OCI-LY7 (cell line): ENCODE results near the gene TAF3. TPM values are rescaled to one million over a fixed set of nuclear protein-coding genes. Genes with fewer than 3 reads are reported as not detected.

Source experiments
- BruUV-seq: library from RNA; stranded (reverse); fragments of 400-500 nt; replicated peaks from 2 replicates; lab custom pipeline; 2021; lab: Mats Ljungman, UMichigan
- CTCF ChIA-PET: fragments of 300-600 bp; sonication (Branson Sonifier 250); formaldehyde crosslinking; loops from one replicate; lab custom pipeline; 2022; ENCODE audit warnings: antibody characterized with exemption; ENCODE audit not compliant: unreplicated experiment; lab: Charles Lee
- POLR2A ChIA-PET: fragments of 300-600 bp; sonication (Branson Sonifier 250); formaldehyde crosslinking; loops from one replicate; lab custom pipeline; 2022; ENCODE audit warnings: antibody characterized with exemption; lab: Charles Lee
- DNase-seq: peaks from one replicate; pipeline ENCODE4 v3.0.0-alpha.2; 2015; ENCODE audit warnings: low spot score
- H2AFZ ChIP-seq: fragments of 200-600 bp; sonication (generic), shearing (Covaris generic); 2 replicates; pipeline ENCODE4 v1.6.1; 2014; ENCODE audit warnings: mild to moderate bottlenecking, antibody characterized with exemption, low read length, moderate library complexity
- H3K27ac ChIP-seq: fragments of 200-600 bp; sonication (generic); 2 replicates; pipeline ENCODE4 v1.5.1; 2014; ENCODE audit warnings: mixed run types, low read depth, mild to moderate bottlenecking, moderate library complexity, low read length, inconsistent platforms; ENCODE audit not compliant: poor library complexity, severe bottlenecking
- H3K36me3 ChIP-seq: fragments of 200-600 bp; sonication (generic); 2 replicates; pipeline ENCODE4 v1.6.1; 2014; ENCODE audit warnings: mild to moderate bottlenecking, antibody characterized with exemption, low read length, moderate library complexity, mixed read lengths; ENCODE audit not compliant: insufficient read depth
- H3K4me1 ChIP-seq: fragments of 200-600 bp; sonication (generic); 2 replicates; pipeline ENCODE4 v1.5.1; 2014; ENCODE audit warnings: mild to moderate bottlenecking, low read length; ENCODE audit not compliant: insufficient read depth, poor library complexity, severe bottlenecking
- H3K4me2 ChIP-seq: fragments of 200-600 bp; sonication (generic); 2 replicates; pipeline ENCODE4 v1.6.1; 2014; ENCODE audit warnings: mild to moderate bottlenecking, low read length
- H3K4me3 ChIP-seq: fragments of 200-600 bp; sonication (generic); 2 replicates; pipeline ENCODE4 v1.5.1; 2014; ENCODE audit warnings: mild to moderate bottlenecking, low read depth, low read length; ENCODE audit not compliant: poor library complexity, severe bottlenecking
- H3K79me2 ChIP-seq: fragments of 200-600 bp; sonication (generic); 2 replicates; pipeline ENCODE4 v1.6.1; 2016; ENCODE audit warnings: low read depth, mild to moderate bottlenecking, low read length, moderate library complexity, mixed read lengths; ENCODE audit not compliant: insufficient read depth
- H3K9me2 ChIP-seq: fragments of 200-600 bp; sonication (generic); 2 replicates; pipeline ENCODE4 v1.6.1; 2016; ENCODE audit warnings: mild to moderate bottlenecking, low read length, mixed read lengths; ENCODE audit not compliant: insufficient read depth
- H3K9me3 ChIP-seq: fragments of 200-600 bp; sonication (generic); 2 replicates; pipeline ENCODE4 v1.6.1; 2014; ENCODE audit warnings: mild to moderate bottlenecking, mixed run types, low read length, mixed read lengths
- H4K20me1 ChIP-seq: fragments of 200-600 bp; sonication (generic); 2 replicates; pipeline ENCODE4 v1.6.1; 2014; ENCODE audit warnings: mild to moderate bottlenecking, antibody characterized with exemption, low read length, moderate library complexity, mixed read lengths; ENCODE audit not compliant: insufficient read depth
- CTCF ChIP-seq: fragments of 200-600 bp; sonication (generic); conservative IDR thresholded peaks from 2 replicates; pipeline ENCODE4 v1.5.1; 2014; ENCODE audit warnings: mild to moderate bottlenecking, antibody characterized with exemption, low read length, moderate library complexity, mixed read lengths
- EZH2phosphoT487 ChIP-seq: fragments of 200-600 bp; sonication (generic); IDR thresholded peaks from 2 replicates; pipeline ENCODE4 v1.6.1; 2018; ENCODE audit warnings: low read depth, borderline replicate concordance, mild to moderate bottlenecking, mixed run types, antibody characterized with exemption, low read length, moderate library complexity, mixed read lengths
- intact Hi-C: fragments of 100-400 bp; cut with micrococcal nuclease; formaldehyde crosslinking; loops from one replicate; pipeline ENCODE4 v1.10.0; 2022; ENCODE audit not compliant: unreplicated experiment
- total RNA-seq, 2 experiments: library from RNA; depleted of rRNA in 1 of 2; stranded (reverse); fragments of >200 nt in 1 of 2; shearing (Covaris generic) in 1 of 2; gene quantifications; 2 replicates each; pipeline ENCODE4 v1.2.3, GENCODE V29; 2014 to 2022

Gene TAF3
- total RNA-seq, 2 experiments from 2014 or later = 3.8 to 11.1 TPM

- Histone ChIP-seq H2AFZ (no peak overlapping the region), H3K4me3 (no peak overlapping the region), H3K27ac (no peak overlapping the region), H3K79me2 (no peaks in the 10 kb centered on the region), H3K36me3 (no peaks in the 10 kb centered on the region), H3K9me3 (no peaks in the 10 kb centered on the region), H4K20me1 (no peaks in the 10 kb centered on the region), H3K4me2 (no peak overlapping the region), H3K9me2 (no peaks in the 10 kb centered on the region), H3K4me1 (no peaks in the 10 kb centered on the region)
- no peak for DNase-seq
- POLR2A ChIA-PET = no interaction called here
- BruUV-seq = no TSS peak
- TF ChIP-seq EZH2phosphoT487 (no peak), CTCF (no peak)
- intact Hi-C loops = loop anchor here (10.0 kb wide), 1 partner anchor 1153 kb away; no protein-coding TSS in a partner anchor
- CTCF ChIA-PET = no interaction called here
Observed at GRCh38 chr10:8051851-8052257, 233.5 kb downstream of the TAF3 start.

- CTCF ChIA-PET = no interaction called here
- no peak overlapping the region for H3K4me2 ChIP-seq
- H3K36me3 ChIP-seq = no peaks in the 10 kb centered on the region
- H3K9me2 ChIP-seq = no peaks in the 10 kb centered on the region
- POLR2A ChIA-PET = no interaction called here
- intact Hi-C loops = loop anchor here (10.0 kb wide), 1 partner anchor 1152 kb away; no protein-coding TSS in a partner anchor
- no TSS peak for BruUV-seq
- no peak overlapping the region for H3K27ac ChIP-seq
- no peak overlapping the region for H2AFZ ChIP-seq
- DNase-seq = no peak
- H3K4me3 ChIP-seq = no peak overlapping the region
- TF ChIP-seq EZH2phosphoT487 (no peak), CTCF (no peak)
- H3K79me2 ChIP-seq = no peaks in the 10 kb centered on the region
- no peaks in the 10 kb centered on the region for H3K4me1 ChIP-seq
- H4K20me1 ChIP-seq = no peaks in the 10 kb centered on the region
- no peaks in the 10 kb centered on the region for H3K9me3 ChIP-seq
Observed at GRCh38 chr10:8052341-8052955, 234.1 kb downstream of the TAF3 start.

- DNase-seq = no peak
- Histone ChIP-seq H3K4me1 (no peaks in the 10 kb centered on the region), H2AFZ (peak overlapping the region; percentile 72; the same call in 1 of the 2 replicates), H3K27ac (no peak overlapping the region), H3K4me2 (peak overlapping the region; percentile 53), H3K4me3 (peak overlapping the region; percentile 23), H3K9me3 (no peaks in the 10 kb centered on the region), H3K9me2 (no peaks in the 10 kb centered on the region), H3K36me3 (no peaks in the 10 kb centered on the region), H3K79me2 (no peaks in the 10 kb centered on the region), H4K20me1 (no peaks in the 10 kb centered on the region)
- intact Hi-C loops = loop anchor here (10.0 kb wide), 1 partner anchor 1152 kb away; no protein-coding TSS in a partner anchor
- POLR2A ChIA-PET = no interaction called here
- no peak for TF ChIP-seq EZH2phosphoT487
- TF ChIP-seq CTCF = peak; percentile 72; the same call in 1 of the 2 replicates
- BruUV-seq = no TSS peak
- CTCF ChIA-PET = no interaction called here
Observed at GRCh38 chr10:8052956-8053445, 234.7 kb downstream of the TAF3 start.
